ENCODE results near the gene DNAH6.

- TF ChIP-seq CTCF (conservative IDR thresholded peaks at IDR 0.05 in 1 of 2, IDR thresholded peaks at IDR 0.05 in 1 of 2; ENCODE audit: extremely low read depth in 1 of 2, insufficient read depth in 1 of 2, low read depth in 1 of 2, low read length in 2 of 2) (no peak), EZH2 (IDR thresholded peaks at IDR 0.05; ENCODE audit: borderline replicate concordance, low read length) (no peak)
Observed at GRCh38 chr2:84788498-84788897, 272.2 kb downstream of the DNAH6 start.

Measured in mammary epithelial cell (primary cell).